ENCODE data around the gene BAHCC1. TPM values are rescaled to one million over a fixed set of nuclear protein-coding genes. Genes with fewer than 3 reads are reported as not detected.

Gene BAHCC1
- total RNA-seq, 1 donor from 2014 or later: 13.7 TPM

GRCh38 chr17:81427173-81428120 lies 32.2 kb downstream of the BAHCC1 start:
- peak; percentile 96 for DNase-seq

- DNase-seq: peak; percentile 74
Measured at GRCh38 chr17:81428121-81428515, 32.9 kb downstream of the BAHCC1 start.

- DNase-seq: no peak
Measured at GRCh38 chr17:81428516-81428915, 33.3 kb downstream of the BAHCC1 start.

- peak; percentile 92 for DNase-seq
Measured at GRCh38 chr17:81428948-81429774, 33.9 kb downstream of the BAHCC1 start.

GRCh38 chr17:81429821-81430551 lies 34.7 kb downstream of the BAHCC1 start:
- peak; percentile 90 for DNase-seq

- no peak for DNase-seq
Measured at GRCh38 chr17:81431545-81432482, 36.6 kb downstream of the BAHCC1 start.

- DNase-seq: peak; percentile 78
Measured at GRCh38 chr17:81432941-81433340, 37.7 kb downstream of the BAHCC1 start.

GRCh38 chr17:81433656-81434055 lies 38.4 kb downstream of the BAHCC1 start:
- no peak for DNase-seq

GRCh38 chr17:81434072-81434471 lies 38.8 kb downstream of the BAHCC1 start:
- DNase-seq: peak; percentile 40

- no peak for DNase-seq
Measured at GRCh38 chr17:81434681-81435417, 39.6 kb downstream of the BAHCC1 start.

GRCh38 chr17:81435652-81436293 lies 40.5 kb downstream of the BAHCC1 start:
- peak; percentile 71 for DNase-seq

- DNase-seq: peak; percentile 94
Measured at GRCh38 chr17:81436294-81436849, 41.1 kb downstream of the BAHCC1 start.

- DNase-seq: peak; percentile 67
Measured at GRCh38 chr17:81437191-81437651, 42.0 kb downstream of the BAHCC1 start.

- no peak for DNase-seq
Measured at GRCh38 chr17:81438007-81438659, 42.9 kb downstream of the BAHCC1 start.

GRCh38 chr17:81438688-81439087 lies 43.4 kb downstream of the BAHCC1 start:
- no peak for DNase-seq

GRCh38 chr17:81440051-81440471 lies 44.8 kb downstream of the BAHCC1 start:
- DNase-seq: peak; percentile 77

GRCh38 chr17:81440511-81441244 lies 45.4 kb downstream of the BAHCC1 start:
- DNase-seq: peak; percentile 74

- DNase-seq: no peak
Measured at GRCh38 chr17:81442791-81443190, 47.5 kb downstream of the BAHCC1 start.

Data from tongue (tissue), 2 donors.